CD4-positive, alpha-beta T cell treated with Interleukin-4 for 4 hours (primary cell): ENCODE data around the gene WDFY3.

ENCODE experiments used
- DNase-seq: peaks from one replicate; pipeline ENCODE4 v3.0.0-alpha.2; 2020

The WDFY3 gene

DNA sequence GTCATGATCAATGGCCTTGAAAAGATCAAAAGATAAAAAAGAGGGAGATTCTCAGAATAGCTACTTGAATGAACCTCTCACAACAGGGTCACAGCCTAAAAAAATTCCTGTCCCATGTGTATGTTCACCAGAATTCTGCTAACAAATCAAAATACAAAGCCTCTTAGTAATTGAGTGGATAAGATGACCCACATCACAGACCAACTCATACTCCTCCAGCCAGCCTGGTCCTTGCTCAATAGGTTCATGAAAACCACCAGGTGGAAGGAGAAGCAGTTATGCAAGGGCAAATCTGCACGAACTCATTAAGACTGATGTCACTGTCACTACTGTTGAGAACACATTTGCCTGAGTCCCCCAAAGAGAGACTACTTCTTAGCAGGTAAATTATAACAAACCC is 21.5 kb downstream of the WDFY3 start:
- DNase-seq, result no peak

DNA sequence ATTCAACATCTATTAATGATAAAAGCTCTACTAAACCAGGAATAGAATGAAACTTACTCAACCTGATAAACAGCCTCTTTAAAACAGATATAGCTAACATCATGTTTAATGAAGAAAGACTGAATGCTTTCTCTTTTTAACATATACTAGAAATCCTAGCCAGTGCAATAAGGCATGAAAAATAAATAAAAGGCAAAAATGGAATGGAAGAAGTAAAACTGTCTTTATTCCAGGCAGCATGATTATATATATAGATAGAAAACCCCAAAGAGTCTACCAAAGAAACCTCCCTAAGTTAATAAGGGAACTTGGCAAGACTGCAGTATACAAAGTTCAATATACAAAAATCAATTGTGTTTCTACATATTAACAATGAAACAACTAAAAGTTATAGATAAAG is 25.5 kb downstream of the WDFY3 start:
- no peak for DNase-seq

DNA sequence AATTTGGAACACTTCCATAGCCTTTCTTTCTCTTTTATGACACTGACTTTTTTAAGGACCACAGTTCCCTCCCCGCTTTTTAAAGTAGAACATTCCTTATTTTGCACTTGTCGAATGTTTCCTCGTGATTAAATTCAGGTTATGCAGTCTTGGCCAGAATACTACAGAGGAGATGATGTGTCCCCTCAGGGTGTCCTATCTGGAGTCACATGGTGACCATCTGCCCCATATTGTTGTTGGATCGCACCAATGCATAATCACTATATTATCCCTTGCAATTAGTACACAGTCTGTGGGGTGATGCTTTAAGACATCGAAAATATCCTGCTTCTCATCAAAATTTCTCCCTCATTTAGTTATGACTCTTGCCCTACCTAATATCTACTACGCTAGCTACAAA is 27.4 kb downstream of the WDFY3 start:
- no peak for DNase-seq

DNA sequence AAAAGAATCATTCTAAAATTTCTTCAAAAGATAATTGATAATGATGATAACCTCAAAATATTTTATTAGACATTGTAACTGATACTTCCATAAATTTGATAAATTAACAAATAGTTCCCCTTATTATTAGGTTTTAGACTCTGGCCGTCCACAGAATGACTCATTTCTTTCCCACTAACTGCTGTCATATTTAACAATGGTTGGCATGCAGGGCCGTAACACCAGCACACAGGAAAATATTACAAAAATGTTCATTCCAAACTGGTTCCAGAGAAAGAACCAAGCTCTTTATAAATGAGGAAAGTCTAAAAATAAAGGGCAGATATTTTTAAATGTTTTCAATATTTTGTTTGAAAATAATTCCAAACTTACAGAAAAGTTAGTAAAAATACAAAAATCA is 28.2 kb downstream of the WDFY3 start:
- no peak for DNase-seq

DNA sequence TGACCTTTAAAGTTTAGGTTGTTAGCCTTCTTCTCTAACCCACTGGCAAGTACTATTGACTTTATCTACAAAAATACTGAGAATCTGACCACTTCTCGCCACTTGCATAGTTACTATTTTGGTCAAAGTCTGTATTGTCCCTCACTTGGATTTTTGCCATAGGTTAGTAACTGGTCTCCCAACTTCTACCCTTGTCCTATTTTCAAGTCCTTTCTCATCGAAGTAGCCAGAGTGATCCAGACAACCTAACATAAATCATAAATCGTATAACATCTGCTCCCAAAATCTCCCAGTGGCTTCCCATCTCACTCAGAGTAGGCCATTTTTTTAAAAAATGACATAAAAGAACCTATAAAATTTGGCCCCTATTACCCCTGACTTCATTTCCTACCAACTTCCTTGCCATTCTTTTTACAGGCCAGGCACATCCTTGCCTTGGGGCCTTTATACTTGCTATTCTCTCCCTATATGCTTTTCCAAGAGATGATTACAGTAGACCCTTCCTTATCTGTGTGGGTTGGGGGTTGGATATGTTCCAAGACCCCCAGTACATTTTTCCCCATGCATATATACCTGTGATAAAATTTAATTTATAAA is 29.0 kb downstream of the WDFY3 start:
- no peak for DNase-seq

DNA sequence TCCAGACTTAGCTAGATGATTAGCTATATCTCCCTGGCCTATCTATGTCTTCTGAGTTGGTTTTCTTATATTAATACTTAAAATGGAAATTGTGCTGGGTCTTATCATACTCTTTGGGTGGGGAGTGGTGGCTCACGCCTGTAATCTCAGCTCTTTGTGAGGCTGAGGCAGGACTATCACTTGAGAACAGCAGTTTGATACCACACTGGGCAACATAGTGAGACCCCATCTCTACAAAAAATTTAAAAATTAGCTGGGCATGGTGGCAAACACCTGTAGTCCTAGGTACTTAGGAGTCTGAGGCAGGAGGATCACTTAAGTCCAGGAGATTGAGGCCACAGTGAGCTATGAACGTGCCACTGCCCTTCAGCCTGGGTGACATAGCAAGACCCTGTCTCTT is 30.4 kb downstream of the WDFY3 start:
- DNase-seq, result no peak

DNA sequence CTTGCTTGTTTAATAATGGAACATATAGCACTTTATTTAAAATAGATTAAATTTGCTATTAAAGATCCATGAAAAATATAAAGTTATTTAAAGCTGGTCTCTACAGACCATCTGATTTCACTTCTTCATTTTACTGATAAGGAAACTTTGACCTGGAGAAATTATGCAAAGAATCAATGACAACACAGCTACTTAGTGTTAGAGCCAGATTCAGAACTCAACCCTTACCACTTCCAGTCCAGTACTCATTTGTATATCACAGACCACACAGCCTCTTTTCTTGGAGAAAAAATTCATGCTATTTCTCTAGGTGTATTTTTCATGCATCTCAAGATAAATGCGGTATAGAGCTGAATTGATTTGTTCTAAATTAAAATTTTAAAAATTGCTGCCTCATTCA is 34.0 kb downstream of the WDFY3 start:
- DNase-seq, result no peak

DNA sequence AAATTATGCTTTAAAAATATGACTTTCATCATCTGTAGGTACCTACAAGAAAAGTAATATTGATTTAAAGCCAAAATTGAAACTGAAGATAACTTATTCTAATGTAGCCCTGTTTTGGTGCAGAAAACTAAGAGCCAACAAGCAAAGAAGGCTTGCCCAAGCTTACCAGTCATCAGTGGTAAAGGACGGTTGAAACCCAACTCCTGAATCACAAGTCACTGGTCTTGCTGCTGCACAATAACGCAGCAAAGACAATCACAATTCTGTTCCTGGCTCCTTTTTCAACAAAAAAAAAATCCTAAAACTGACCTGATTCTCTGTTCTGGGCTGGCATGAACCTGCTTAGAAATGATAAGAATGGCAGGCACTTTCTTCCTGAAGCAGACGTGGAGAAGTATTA is 34.5 kb downstream of the WDFY3 start:
- no peak for DNase-seq

DNA sequence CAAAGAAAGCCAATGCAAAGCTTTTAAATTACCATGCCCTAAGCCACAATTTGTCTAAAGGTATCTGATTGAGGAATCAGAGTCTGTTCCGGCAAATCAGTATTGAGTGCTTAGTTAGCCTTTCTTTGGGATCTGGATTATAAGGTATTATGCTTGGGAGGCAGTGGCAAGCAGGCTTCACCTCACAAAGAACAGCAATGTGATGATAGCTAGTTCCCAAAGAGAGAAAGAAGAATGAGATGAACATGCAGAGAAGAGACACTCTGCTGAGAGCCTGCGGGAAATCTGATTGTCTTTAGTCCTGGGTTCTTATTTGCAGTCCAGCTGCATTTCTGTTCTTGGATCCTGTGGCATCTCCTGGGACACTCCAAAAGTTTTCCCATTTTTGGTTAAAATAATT is 35.2 kb downstream of the WDFY3 start:
- no peak for DNase-seq

DNA sequence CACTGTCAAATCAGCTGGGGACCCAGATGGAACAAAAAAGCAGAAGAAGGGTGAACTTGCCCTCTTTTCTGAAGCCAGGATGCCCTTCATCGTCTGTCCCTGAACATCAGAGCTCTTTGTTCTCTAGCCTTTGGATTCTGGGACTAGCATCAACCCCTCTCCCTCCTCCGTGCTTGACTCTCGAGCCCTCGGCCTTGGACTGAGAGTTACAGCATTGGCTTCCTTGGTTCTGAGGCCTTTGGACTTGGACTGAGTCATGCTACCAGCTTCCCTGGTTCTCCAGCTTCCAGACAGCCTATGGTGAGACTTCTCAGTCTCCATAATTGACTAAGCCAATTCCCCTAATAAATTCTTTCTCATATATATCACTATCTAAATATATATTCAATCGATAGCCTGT is 38.4 kb downstream of the WDFY3 start:
- DNase-seq, result no peak

DNA sequence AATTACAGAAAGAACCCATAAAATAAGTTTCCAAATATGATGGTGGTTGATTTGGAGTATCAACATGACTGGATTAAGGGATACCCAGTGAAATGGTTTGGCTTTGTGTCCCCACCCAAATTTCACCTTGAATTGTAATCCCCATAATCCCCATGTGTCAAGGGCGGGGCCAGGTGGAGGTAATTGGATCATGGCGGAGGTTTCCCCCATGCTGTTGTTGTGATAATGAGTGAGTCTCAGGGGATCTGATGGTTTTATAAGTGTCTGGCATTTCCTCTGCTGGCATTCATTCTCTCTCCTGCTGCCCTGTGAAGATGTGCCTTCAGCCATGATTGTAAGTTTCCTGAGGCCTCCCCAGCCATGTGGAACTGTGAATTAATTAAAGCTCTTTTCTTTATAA is 39.1 kb downstream of the WDFY3 start:
- no peak for DNase-seq

DNA sequence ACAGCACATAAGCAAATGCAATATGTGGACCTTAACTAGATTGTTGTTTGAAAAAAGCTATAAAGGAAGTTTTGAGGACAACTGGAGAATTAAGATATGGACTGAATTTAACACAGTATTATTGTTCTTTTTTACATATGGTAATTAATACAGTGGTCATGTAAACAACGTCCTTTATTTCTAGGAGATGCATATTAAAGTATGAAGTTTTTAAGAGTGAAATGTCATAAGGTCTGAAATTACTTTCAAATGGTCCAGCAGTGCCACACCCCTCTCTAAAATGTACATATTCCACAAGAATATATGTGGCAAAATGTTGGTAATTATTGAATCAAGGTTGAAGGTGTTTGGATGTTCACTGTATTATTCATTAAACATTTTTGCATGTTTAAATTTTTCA is 40.9 kb downstream of the WDFY3 start:
- DNase-seq, result no peak

DNA sequence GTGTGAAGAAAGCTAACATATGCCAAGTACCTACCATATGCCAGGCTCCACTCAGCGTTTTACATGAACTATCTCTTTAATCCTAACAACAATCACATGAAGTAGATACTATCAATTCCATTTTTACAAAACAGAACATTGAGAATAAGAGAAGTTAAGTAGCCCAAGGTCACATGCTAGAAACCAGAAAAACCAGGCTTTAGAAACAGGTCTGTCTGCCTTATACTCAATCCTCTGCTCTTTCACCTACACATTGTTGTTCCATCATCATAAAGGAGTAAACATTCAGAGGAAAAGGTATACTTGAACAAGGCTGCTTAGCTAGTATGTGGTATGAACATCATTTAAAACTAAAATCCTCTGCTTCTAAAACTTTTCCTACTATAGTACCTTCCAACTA is 42.1 kb downstream of the WDFY3 start:
- DNase-seq, result no peak

DNA sequence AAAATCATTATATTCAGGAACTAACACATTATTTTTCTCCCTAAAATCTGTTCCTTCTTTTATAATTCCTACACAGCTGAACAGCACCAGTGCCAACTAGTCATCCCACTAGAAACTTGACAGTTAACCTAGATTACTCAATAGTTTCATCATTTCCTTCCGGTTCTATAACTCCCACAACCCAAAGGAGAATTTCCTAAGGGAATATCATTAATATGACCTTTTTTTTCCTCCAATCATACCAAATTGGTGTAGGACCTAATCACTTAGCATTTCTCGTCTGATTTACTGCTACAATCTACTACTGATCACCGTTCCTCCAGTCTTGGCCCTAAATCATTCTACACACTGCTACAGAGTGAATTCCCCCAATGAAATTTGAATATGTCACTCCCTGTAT is 45.9 kb downstream of the WDFY3 start:
- DNase-seq, result no peak

DNA sequence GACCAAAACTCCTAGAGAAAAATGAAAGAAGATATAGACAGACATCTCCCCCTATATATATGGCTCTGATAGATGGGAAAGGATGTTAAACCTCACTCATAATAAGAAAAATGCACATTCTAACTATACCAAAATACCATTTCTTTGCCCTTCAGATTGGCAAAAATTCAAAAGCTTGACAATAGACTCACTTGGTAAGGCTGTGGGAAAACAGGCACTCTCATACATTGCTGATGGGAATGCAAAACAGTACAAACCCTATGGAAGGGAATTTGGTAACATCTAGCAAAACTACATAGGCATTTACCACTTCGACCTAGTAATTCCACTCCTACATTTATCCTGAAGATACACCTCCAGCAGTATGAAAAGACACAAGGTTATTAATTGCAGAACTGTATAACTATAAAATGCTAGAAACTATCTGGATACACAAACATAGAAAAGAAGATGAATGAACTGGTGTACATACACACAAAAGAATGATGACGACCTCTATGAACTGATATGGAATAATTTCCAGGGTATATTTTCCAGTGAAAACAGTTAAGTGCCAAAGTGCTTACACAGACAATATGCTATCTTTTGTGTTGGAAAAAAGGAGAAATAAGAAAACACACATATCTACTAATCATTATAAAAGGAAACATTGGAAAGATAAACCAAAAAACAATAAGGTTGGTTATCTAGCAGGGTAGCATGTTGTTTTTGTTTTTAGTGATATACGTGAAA is 48.5 kb downstream of the WDFY3 start:
- no peak for DNase-seq

DNA sequence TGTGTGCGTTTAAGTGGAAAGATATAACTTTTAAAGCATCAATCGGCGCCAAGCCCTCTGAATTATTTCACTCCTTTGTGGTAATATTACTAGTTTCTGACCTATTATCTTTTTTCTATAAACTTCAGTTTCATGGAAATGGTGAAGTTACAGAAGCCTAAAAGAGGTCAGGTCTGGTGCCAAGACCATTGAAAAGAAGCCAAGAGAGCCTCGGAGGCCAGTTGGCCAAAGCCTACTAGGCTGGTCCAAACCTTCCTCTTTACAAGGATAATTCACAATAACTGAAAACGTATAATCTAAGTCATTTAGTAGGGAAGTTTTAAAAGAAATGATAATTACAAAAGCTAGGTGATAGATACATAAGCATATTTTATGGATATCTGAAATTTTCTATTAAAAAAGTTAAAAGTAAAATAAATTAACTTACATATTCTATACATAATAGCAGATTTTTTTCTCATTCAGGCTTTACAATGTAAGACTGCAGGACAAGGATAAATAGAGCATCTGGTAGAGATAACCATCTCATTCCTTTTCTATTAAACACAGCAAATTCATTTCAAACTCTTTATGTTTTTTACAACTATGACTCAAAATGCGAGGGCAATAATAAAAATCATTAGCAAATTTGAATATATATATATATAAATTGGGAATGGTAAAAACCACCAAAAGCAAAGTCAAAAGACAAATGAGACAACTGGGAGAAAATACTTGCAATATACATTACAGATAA is 49.2 kb downstream of the WDFY3 start:
- DNase-seq, result no peak

DNA sequence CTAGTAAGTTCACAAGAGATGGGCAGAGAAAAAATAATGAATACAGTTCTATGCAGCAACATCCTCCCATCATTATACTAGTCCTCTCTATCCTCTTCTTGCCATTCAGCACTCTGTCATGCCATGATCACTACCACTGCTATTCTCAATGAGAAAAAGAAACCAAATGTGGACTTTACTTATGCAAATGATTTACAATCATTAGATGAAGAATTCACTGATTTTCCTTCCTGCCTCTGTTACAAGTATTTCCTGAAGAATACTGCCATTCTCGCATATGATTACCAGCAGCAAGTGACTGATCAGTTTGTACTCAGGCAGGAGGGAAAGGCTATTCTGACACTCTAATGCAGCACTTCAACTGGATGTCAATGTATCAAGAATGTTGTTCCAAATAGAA is 50.3 kb downstream of the WDFY3 start:
- DNase-seq, result no peak

DNA sequence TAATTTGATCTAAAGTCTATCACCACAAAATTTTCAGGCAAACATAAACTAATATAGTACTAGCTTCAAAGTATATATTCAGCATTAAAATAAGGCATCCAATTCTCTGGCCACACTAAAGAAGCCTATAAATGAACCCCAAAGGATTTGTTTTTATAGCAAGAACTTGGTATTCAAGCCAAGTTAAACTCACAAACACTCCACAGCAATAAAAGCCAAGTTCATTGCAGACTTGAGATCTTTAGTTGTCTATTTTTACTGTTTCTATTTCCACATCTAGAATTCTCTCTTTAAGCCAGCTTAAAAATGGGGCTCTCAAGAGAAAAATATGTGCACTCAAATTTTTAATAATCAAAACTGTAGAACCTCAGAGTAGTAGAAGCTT is 51.1 kb downstream of the WDFY3 start:
- DNase-seq, result no peak

DNA sequence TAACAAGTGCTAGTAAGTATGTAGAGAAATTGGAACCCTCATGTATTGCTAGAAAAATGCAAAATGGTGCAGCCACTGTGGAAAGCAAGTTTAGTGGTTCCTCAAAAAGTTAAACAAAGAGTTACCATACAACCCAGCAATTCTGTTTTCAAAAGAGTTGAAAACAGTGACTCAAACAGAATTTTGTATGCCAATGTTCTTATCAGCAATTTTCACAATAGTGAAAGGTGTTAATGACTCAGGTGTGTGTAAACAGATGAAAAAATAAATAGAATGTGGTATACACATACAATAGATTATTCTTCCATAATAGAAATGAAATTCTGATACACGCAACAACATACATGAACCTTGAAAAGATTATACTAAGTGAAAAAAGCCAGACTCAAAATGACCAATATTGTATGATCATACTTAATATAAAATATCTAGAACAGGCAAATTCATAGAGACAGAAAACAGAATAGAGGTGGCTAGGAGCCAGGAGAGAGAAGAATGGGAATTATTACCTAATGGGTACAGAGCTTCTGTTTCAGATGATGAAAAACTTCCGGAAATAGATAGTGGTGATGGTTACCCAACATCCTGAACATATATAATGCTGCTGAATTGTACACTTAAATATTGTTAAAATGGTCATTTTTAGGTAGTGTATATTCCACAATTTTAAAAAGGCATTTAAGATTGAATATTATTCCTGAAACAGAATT is 51.6 kb downstream of the WDFY3 start:
- DNase-seq, result no peak

DNA sequence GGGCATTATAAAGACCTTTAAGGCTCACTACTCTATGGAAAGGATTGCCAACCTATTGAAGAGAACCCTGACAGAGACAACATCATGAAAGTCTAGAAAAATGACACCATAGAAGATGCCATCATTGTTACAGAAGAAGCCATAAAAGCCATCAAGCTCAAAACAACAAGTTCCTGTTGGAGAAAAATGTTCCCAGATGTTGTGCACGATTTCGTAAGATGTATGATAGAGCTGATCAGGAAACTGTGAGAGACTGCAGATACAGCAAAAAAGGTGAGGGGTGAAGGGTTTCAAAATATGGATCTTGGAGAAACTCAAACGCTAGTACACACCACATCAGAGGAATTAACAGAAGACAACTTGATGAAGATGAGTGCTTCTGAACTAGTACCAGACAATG is 53.3 kb downstream of the WDFY3 start:
- DNase-seq, result no peak

DNA sequence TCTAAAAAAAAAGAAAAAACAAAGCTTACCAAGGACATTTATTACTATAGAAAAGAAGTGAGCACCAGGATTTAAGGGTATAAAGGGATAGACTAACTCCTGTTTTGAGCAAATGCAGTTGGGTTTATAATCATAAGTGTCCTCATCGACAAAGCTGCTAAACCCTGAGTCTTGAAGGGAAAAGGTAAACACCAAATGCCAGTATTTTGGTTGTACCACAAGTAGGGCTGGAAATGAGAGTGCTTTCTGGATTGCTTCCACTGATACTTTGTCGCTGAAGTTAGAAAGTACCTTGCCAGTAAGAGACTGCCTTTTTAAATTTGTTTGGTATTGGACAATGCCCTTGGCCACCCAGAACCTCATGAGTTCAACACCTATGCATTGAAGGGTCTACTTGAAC is 53.7 kb downstream of the WDFY3 start:
- DNase-seq, result no peak

DNA sequence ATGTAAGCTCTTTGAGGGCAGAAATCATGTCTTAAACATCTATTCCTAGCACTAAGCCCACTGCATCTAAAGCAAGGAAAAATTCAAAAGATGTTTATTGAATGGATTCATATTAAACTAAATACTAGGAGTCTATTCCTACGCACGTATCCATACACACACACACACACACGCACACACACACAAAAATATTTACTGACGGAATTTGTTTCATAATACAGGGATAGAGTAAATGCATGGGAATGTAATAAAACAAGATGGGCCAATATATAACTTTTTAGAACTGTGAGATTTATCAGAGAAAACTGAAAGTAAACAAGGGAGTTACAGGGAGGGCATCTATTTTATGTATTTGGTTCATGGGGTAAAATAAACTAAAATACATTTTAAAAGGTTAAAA is 57.6 kb downstream of the WDFY3 start:
- DNase-seq, result no peak

DNA sequence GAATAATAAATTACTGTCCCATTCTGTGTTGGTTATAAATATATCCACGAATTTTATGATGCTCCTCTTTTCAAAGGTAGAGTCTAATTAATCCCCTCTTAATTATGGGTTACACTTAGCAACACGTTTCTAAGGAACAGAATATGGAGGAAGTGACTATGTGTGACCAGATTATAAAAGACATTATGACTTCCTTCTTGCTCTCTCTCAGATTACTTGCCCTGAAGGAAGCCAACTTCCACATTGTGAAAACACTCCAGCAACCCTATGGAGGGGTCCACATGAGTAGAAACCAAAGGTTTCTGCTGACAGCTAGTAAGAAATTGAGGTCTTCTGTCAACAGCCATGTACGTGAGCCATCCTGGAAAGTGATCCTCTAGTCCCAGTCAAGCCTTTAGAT is 59.3 kb downstream of the WDFY3 start:
- no peak for DNase-seq

DNA sequence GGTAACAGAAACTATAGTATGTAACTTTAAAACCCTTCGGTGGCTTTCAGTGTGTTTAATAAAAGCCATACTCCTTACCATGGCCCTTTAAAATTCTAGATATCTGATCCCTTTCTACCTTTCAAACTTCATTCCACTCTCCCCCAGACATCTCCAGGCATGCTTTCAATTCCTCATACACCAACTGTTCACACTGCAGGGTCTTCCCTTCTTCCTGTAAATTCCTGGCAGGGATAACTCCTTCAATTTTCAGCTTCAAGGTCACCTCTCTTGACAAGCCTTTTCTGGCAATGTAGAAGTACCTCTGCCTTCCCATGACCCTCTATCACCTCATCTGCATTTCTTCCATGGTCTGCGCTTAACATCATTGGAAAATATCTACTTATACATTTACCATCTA is 60.8 kb downstream of the WDFY3 start:
- DNase-seq, result no peak
